KMS-11 (cell line): ENCODE data around the gene HHAT.
A peak's percentile ranks its signal among the peaks of the same experiment; 100 is the strongest.

Experiments
- H2AFZ ChIP-seq: fragments of 200-600 bp; sonication (generic); 2 replicates; pipeline ENCODE4 v1.6.1; 2016; ENCODE audit warnings: antibody characterized with exemption, mixed run types, low read depth
- H3K27ac ChIP-seq: fragments of 200-600 bp; sonication (generic); 2 replicates; pipeline ENCODE4 v1.6.1; 2016; ENCODE audit warnings: mild to moderate bottlenecking, mixed run types
- H3K27me3 ChIP-seq: fragments of 200-600 bp; sonication (generic); 2 replicates; pipeline ENCODE4 v1.6.1; 2017; ENCODE audit warnings: mild to moderate bottlenecking, low read depth, mixed run types, moderate library complexity; ENCODE audit not compliant: insufficient read depth
- H3K36me3 ChIP-seq: fragments of 200-600 bp; sonication (generic); 2 replicates; pipeline ENCODE4 v1.6.1; 2017; ENCODE audit warnings: mild to moderate bottlenecking, mixed run types; ENCODE audit not compliant: insufficient read depth
- H3K4me1 ChIP-seq: fragments of 200-600 bp; sonication (generic); 2 replicates; pipeline ENCODE4 v1.6.1; 2016; ENCODE audit warnings: mild to moderate bottlenecking, low read depth, mixed run types; ENCODE audit not compliant: poor library complexity, severe bottlenecking
- H3K4me2 ChIP-seq: fragments of 200-600 bp; sonication (generic); 2 replicates; pipeline ENCODE4 v1.7.0; 2016; ENCODE audit warnings: mild to moderate bottlenecking, mixed run types
- H3K4me3 ChIP-seq: fragments of 200-600 bp; sonication (generic); IDR thresholded peaks from 2 replicates; pipeline ENCODE4 v1.6.1; 2017; ENCODE audit warnings: low read depth, low read length, mixed read lengths; ENCODE audit not compliant: insufficient read depth
- H3K79me2 ChIP-seq: fragments of 200-600 bp; sonication (generic); 2 replicates; pipeline ENCODE4 v1.6.1; 2016; ENCODE audit warnings: low read depth, mixed run types; ENCODE audit not compliant: insufficient read depth
- H3K9ac ChIP-seq: fragments of 200-600 bp; sonication (generic); 2 replicates; pipeline ENCODE4 v1.6.1; 2016; ENCODE audit warnings: mild to moderate bottlenecking, mixed run types
- H4K20me1 ChIP-seq: fragments of 200-600 bp; sonication (generic); 2 replicates; pipeline ENCODE4 v1.6.1; 2016; ENCODE audit warnings: mild to moderate bottlenecking, mixed run types; ENCODE audit not compliant: insufficient read depth
- CTCF ChIP-seq: fragments of 200-600 bp; sonication (generic); conservative IDR thresholded peaks from 2 replicates; pipeline ENCODE4 v1.6.1; 2017; ENCODE audit warnings: low read depth, mild to moderate bottlenecking, antibody characterized with exemption, low read length, moderate library complexity, mixed read lengths

Gene HHAT

GRCh38 chr1:210397681-210398080 is 69.0 kb downstream of the HHAT start:
- no peak overlapping the region for H3K27ac ChIP-seq
- H3K79me2 ChIP-seq: no peaks in the 10 kb centered on the region
- no peak overlapping the region for H3K9ac ChIP-seq
- TF ChIP-seq CTCF: no peak
- H3K4me2 ChIP-seq: no peak overlapping the region
- no peaks in the 10 kb centered on the region for H3K36me3 ChIP-seq
- no peaks in the 10 kb centered on the region for H3K27me3 ChIP-seq
- H2AFZ ChIP-seq: no peak overlapping the region
- peaks cover 80% of the 10 kb centered on the region for H3K4me1 ChIP-seq
- no peaks in the 10 kb centered on the region for H4K20me1 ChIP-seq
- no peak overlapping the region for H3K4me3 ChIP-seq

DNA sequence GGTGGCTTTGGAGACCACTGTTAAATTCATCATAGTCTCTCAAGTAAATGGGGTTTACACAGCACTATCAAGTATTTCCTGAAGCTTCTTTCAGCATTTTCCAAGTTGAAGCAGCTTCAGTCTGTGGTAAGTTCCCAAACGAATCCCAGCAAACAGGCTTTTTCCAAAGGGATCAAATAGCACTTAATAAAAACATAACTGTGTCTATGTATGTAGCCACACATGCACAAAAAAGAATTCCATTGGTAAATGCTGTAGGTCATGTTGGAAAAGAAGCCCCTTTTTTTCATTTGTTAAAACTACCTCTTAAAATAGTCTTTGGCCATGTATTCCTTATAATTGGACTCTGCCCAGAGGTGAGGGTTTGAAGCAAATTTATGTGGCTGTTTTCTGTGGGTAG is 69.8 kb downstream of the HHAT start:
- no peaks in the 10 kb centered on the region for H3K27me3 ChIP-seq
- TF ChIP-seq CTCF: no peak
- no peak overlapping the region for H2AFZ ChIP-seq
- no peak overlapping the region for H3K4me2 ChIP-seq
- H3K36me3 ChIP-seq: no peaks in the 10 kb centered on the region
- no peak overlapping the region for H3K9ac ChIP-seq
- no peak overlapping the region for H3K4me3 ChIP-seq
- H3K27ac ChIP-seq: no peak overlapping the region
- H4K20me1 ChIP-seq: no peaks in the 10 kb centered on the region
- H3K79me2 ChIP-seq: no peaks in the 10 kb centered on the region
- H3K4me1 ChIP-seq: peaks cover 72% of the 10 kb centered on the region

DNA sequence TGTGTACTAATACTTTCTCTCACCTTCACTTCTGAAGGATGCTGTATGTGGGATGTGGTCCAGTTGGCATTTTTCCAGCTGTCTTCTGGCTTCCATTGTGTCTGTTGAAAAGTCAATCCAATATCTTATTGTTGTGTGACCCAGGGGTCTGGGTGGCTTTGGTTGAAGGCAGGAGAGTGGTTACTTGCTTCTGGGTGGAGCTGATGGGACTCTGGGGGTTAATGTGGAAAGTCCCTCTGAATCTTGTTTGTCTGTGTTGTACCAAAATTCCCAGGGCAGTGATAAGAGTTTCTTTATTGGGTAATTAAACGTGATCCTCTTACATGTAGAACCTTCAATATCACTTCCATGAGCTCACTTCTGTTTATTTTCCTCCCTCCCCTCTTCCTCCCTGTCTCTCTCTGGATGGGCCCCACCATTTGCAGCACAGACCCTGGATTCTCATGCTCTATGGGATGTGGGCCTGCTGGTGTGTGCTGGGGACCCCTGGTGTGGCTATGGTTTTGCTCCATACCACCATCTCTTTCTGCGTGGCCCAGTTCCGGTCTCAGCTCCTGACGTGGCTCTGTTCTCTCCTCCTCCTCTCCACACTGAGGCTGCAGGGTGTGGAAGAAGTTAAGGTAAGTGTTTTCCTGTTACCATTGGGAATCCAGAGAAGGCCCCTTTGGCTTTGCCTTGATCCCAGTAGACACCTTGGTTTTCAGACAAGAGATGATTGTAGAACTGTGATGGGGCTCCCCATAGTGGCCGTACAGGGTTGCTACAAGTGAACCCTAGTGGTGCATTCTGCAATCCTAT is 71.5 kb downstream of the HHAT start:
- H3K9ac ChIP-seq: no peak overlapping the region
- no peak overlapping the region; the same call in 1 of the 2 replicates for H2AFZ ChIP-seq
- no peak overlapping the region for H3K27ac ChIP-seq
- H3K4me1 ChIP-seq: peaks cover 54% of the 10 kb centered on the region
- H3K36me3 ChIP-seq: no peaks in the 10 kb centered on the region
- peak overlapping the region; percentile 49 for H3K4me2 ChIP-seq
- no peaks in the 10 kb centered on the region for H3K79me2 ChIP-seq
- H3K27me3 ChIP-seq: no peaks in the 10 kb centered on the region
- H4K20me1 ChIP-seq: no peaks in the 10 kb centered on the region
- no peak overlapping the region for H3K4me3 ChIP-seq
- peak; percentile 94 for TF ChIP-seq CTCF

GRCh38 chr1:210402560-210402959 is 73.9 kb downstream of the HHAT start:
- H4K20me1 ChIP-seq: no peaks in the 10 kb centered on the region
- no peaks in the 10 kb centered on the region for H3K79me2 ChIP-seq
- peaks cover 35% of the 10 kb centered on the region for H3K4me1 ChIP-seq
- no peaks in the 10 kb centered on the region for H3K27me3 ChIP-seq
- no peak overlapping the region for H3K27ac ChIP-seq
- no peak overlapping the region for H3K4me2 ChIP-seq
- no peak for TF ChIP-seq CTCF
- no peak overlapping the region for H3K9ac ChIP-seq
- no peak overlapping the region for H2AFZ ChIP-seq
- H3K36me3 ChIP-seq: no peaks in the 10 kb centered on the region
- H3K4me3 ChIP-seq: no peak overlapping the region
